ENCODE results near the gene IFT172. TPM values are rescaled to one million over a fixed set of nuclear protein-coding genes. Genes with fewer than 3 reads are reported as not detected.
A peak's percentile ranks its signal among the peaks of the same experiment; 100 is the strongest.

Gene IFT172
- total RNA-seq, 1 donor from 2014 or later, result 5.5 TPM

DNA sequence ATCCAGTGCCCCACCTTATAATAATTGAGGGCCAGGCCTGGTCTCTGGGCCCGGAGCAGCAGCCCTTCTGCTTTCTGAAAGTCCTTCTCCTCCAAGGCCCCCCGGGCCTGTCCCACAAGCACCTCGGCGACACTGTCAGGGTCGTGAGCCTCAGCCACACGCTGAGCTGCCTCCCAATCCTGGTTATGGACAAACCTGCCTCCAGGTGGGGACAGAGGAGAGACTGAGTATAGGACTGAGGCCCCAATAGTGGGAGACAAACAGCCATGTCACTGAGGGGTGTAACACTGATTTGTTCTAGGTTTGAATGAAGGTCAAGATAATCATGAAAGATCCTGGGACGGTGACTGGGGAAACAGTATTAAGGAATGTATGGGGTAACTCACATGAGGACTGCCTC is 35.6 kb downstream of the IFT172 start:
- DNase-seq (ENCODE audit: low read depth) (no peak), FAIRE-seq (no peak)
- no peaks in the 10 kb centered on the region for H3K27me3 ChIP-seq (ENCODE audit: control insufficient read depth, insufficient read depth, low read length)
- H3K36me3 ChIP-seq (ENCODE audit: control insufficient read depth, insufficient read depth, low read length), result peaks cover 8% of the 10 kb centered on the region
- no peak overlapping the region for H3K4me3 ChIP-seq (ENCODE audit: low read depth, low read length)
- TF ChIP-seq, protein P1, sequence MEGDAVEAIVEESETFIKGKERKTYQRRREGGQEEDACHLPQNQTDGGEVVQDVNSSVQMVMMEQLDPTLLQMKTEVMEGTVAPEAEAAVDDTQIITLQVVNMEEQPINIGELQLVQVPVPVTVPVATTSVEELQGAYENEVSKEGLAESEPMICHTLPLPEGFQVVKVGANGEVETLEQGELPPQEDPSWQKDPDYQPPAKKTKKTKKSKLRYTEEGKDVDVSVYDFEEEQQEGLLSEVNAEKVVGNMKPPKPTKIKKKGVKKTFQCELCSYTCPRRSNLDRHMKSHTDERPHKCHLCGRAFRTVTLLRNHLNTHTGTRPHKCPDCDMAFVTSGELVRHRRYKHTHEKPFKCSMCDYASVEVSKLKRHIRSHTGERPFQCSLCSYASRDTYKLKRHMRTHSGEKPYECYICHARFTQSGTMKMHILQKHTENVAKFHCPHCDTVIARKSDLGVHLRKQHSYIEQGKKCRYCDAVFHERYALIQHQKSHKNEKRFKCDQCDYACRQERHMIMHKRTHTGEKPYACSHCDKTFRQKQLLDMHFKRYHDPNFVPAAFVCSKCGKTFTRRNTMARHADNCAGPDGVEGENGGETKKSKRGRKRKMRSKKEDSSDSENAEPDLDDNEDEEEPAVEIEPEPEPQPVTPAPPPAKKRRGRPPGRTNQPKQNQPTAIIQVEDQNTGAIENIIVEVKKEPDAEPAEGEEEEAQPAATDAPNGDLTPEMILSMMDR (IDR thresholded peaks at IDR 0.05; ENCODE audit: insufficient read depth, low read length, severe bottlenecking), result no peak

- peaks cover 6% of the 10 kb centered on the region for H3K36me3 ChIP-seq (ENCODE audit: control insufficient read depth, insufficient read depth, low read length)
- TF ChIP-seq, protein P1 (IDR thresholded peaks at IDR 0.05; ENCODE audit: insufficient read depth, low read length, severe bottlenecking), result no peak
- DNase-seq (ENCODE audit: low read depth), result no peak
- H3K27me3 ChIP-seq (ENCODE audit: control insufficient read depth, insufficient read depth, low read length), result no peaks in the 10 kb centered on the region
- FAIRE-seq, result no peak
- H3K4me3 ChIP-seq (ENCODE audit: low read depth, low read length), result no peak overlapping the region
Measured at GRCh38 chr2:27451095-27451494, 38.4 kb downstream of the IFT172 start.

- TF ChIP-seq, protein P1 (IDR thresholded peaks at IDR 0.05; ENCODE audit: insufficient read depth, low read length, severe bottlenecking), result no peak
- H3K36me3 ChIP-seq (ENCODE audit: control insufficient read depth, insufficient read depth, low read length), result peaks cover 7% of the 10 kb centered on the region
- no peak for FAIRE-seq
- peak; percentile 24 for DNase-seq (ENCODE audit: low read depth)
- H3K4me3 ChIP-seq (ENCODE audit: low read depth, low read length), result no peak overlapping the region
- H3K27me3 ChIP-seq (ENCODE audit: control insufficient read depth, insufficient read depth, low read length), result no peaks in the 10 kb centered on the region
Measured at GRCh38 chr2:27448381-27448780, 41.2 kb downstream of the IFT172 start.

DNA sequence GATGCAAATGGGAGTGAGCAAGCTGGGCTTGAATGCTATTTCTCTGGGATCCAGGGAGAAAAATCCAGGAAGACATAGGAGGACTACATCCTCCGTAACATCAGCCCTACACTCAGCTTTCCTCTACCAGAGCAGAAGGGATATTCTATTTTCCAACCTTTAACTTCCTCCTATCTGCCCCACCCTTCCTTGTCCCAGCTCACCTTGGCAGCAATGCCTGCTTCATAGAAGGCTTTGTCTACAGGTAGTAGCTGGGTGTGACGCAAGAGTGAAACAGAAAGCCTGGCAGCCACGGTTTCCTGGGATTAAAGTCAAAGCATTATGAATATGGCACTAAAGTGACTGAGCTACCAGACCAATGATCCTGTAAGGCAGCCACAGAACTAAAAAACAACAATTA is 43.5 kb downstream of the IFT172 start:
- peak; percentile 86 for DNase-seq (ENCODE audit: low read depth)
- no peaks in the 10 kb centered on the region for H3K27me3 ChIP-seq (ENCODE audit: control insufficient read depth, insufficient read depth, low read length)
- no peak overlapping the region for H3K4me3 ChIP-seq (ENCODE audit: low read depth, low read length)
- peaks cover 6% of the 10 kb centered on the region for H3K36me3 ChIP-seq (ENCODE audit: control insufficient read depth, insufficient read depth, low read length)
- TF ChIP-seq, protein P1 (IDR thresholded peaks at IDR 0.05; ENCODE audit: insufficient read depth, low read length, severe bottlenecking), result no peak
- FAIRE-seq, result peak; percentile 83

GRCh38 chr2:27445615-27446014 is 43.9 kb downstream of the IFT172 start:
- FAIRE-seq, result peak; percentile 92
- Histone ChIP-seq H3K36me3 (ENCODE audit: control insufficient read depth, insufficient read depth, low read length) (peaks cover 6% of the 10 kb centered on the region), H3K4me3 (ENCODE audit: low read depth, low read length) (no peak overlapping the region), H3K27me3 (ENCODE audit: control insufficient read depth, insufficient read depth, low read length) (no peaks in the 10 kb centered on the region)
- TF ChIP-seq, protein P1 (IDR thresholded peaks at IDR 0.05; ENCODE audit: insufficient read depth, low read length, severe bottlenecking), result no peak
- no peak for DNase-seq (ENCODE audit: low read depth)

- Histone ChIP-seq H3K36me3 (ENCODE audit: control insufficient read depth, insufficient read depth, low read length) (peaks cover 6% of the 10 kb centered on the region), H3K4me3 (ENCODE audit: low read depth, low read length) (no peak overlapping the region), H3K27me3 (ENCODE audit: control insufficient read depth, insufficient read depth, low read length) (no peaks in the 10 kb centered on the region)
- TF ChIP-seq, protein P1 (IDR thresholded peaks at IDR 0.05; ENCODE audit: insufficient read depth, low read length, severe bottlenecking), result no peak
- DNase-seq (ENCODE audit: low read depth), result no peak
- FAIRE-seq, result no peak
Measured at GRCh38 chr2:27445155-27445554, 44.4 kb downstream of the IFT172 start.

All from bronchial epithelial cell (primary cell).